ENCODE measurements around the gene PDE11A.

DNA sequence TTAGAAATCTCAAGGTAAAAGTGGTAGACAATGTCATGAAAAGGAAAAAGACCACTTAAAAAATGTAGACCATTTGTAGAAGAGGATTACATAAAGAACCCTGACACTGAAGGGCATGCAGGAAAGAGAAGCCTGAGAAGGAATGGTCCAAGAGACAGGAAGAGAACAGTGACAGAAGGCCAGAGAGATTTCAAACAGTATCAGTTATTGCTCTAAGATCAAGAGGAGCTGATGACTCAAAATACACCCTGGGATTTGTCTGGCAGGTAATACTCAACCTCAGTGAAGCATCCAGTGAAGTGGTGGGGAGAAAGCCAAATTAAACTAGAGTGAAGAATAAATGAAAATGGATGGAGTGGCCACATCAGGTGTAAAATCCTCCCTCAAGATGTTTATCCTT lies 100.5 kb downstream of the PDE11A start:
- TF ChIP-seq CTCF (IDR thresholded peaks at IDR 0.05) (no peak), POLR2A (IDR thresholded peaks at IDR 0.05) (no peak)
